Prostate gland (tissue), 2 donors: ENCODE measurements around the gene DHX8.

Experiments
- CTCF ChIP-seq, 4 experiments: fragments of 200-600 bp in 2 of 4; fragments of 450-650 bp in 2 of 4; sonication (generic) in 2 of 4; IDR thresholded peaks; 1 replicate in 3 of 4; 2 replicates in 1 of 4; pipeline ENCODE4 v1.5.1; 2016 to 2019; ENCODE audit warnings: antibody characterized with exemption in 4 of 4, mild to moderate bottlenecking in 2 of 4, moderate library complexity in 2 of 4
- POLR2AphosphoS5 ChIP-seq: sonication (generic); formaldehyde crosslinking; IDR thresholded peaks from one replicate; pipeline ENCODE4 v1.6.1; 2017; ENCODE audit warnings: antibody characterized with exemption

DNA sequence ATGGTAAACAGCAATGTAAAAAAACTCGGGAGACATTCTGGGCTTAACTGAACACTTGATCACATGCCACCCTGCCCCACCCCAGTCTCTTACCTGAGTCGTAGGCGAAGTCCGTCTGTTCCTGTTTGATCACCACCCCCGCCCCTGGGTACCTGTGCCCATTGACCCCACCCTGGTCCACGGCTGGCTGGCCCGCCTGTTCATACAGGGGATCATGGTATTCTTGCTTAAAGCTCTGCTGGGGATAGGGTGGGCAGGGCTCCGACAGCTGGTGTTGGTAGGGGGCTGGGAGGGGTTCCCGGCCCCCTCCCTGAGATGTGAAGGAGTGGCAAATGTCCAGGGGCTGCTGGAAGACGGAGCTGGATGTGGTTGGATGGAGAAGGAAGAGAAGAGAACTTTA is 48.8 kb downstream of the DHX8 start:
- TF ChIP-seq CTCF (IDR thresholded peaks at IDR 0.05) (no peak), POLR2AphosphoS5 (no peak)
